GM12878 (cell line): ENCODE results near the gene PDK1. TPM values are rescaled to one million over a fixed set of nuclear protein-coding genes. Genes with fewer than 3 reads are reported as not detected.

Source experiments
- ATAC-seq: fragments of 200-7000 bp; cut with Tn5 transposase; 3 replicates; pipeline ENCODE4 v1.9.1; 2020; ENCODE audit warnings: mild to moderate bottlenecking, moderate library complexity
- BruUV-seq: library from RNA; stranded (reverse); fragments of 400-500 nt; replicated peaks from 2 replicates; lab custom pipeline; 2021; lab: Mats Ljungman, UMichigan
- CTCF ChIA-PET: fragments of 300-600 bp; sonication (Branson Sonifier 250); formaldehyde crosslinking; extraction: SDS; loops from one replicate; lab custom pipeline; 2021; ENCODE audit warnings: inconsistent platforms; lab: Yijun Ruan, JAX
- POLR2A ChIA-PET: fragments of 350-600 bp; formaldehyde crosslinking; extraction: SDS; loops from one replicate; lab custom pipeline; 2021; ENCODE audit warnings: inconsistent platforms; lab: Charles Lee
- RAD21 ChIA-PET: fragments of 300-600 bp; sonication (Branson Sonifier 250); formaldehyde crosslinking; loops from one replicate; lab custom pipeline; 2023; ENCODE audit warnings: antibody characterized with exemption; ENCODE audit not compliant: unreplicated experiment; lab: Charles Lee
- SMC1A ChIA-PET: fragments of 300-600 bp; sonication (Branson Sonifier 250); formaldehyde crosslinking; loops from one replicate; lab custom pipeline; 2023; ENCODE audit not compliant: unreplicated experiment, uncharacterized antibody; lab: Charles Lee
- DNase-seq: peaks from one replicate; pipeline ENCODE4 v3.0.0-alpha.2; 2011; ENCODE audit warnings: low read depth, low spot score
- FAIRE-seq: peaks from 3 replicates; lab custom pipeline; 2011; peaks lifted over from hg19 to GRCh38; lab: Jason Lieb, UNC
- H2AFZ ChIP-seq: 2 replicates; pipeline ENCODE4 v1.6.0; 2011; ENCODE audit warnings: low read depth, low read length, control low read depth; ENCODE audit not compliant: control insufficient read depth
- H3K27ac ChIP-seq: 2 replicates; pipeline ENCODE4 v1.5.1; 2011; ENCODE audit warnings: control low read depth; ENCODE audit not compliant: control insufficient read depth, insufficient read depth
- H3K27me3 ChIP-seq, 2 experiments: replicated peaks in 1 of 2; 2 replicates each; pipeline versions ENCODE4 v1.6.0 to v1.6.1; 2011; ENCODE audit warnings: low read length in 1 of 2; ENCODE audit not compliant: control insufficient read depth in 2 of 2, insufficient read depth in 2 of 2
- H3K36me3 ChIP-seq, 2 experiments: 2 replicates each; pipeline ENCODE4 v1.5.1; 2011; ENCODE audit warnings: low read length in 1 of 2; ENCODE audit not compliant: control insufficient read depth in 2 of 2, insufficient read depth in 2 of 2
- H3K4me1 ChIP-seq: 2 replicates; pipeline ENCODE4 v1.6.1; 2011; ENCODE audit warnings: mild to moderate bottlenecking, low read length, moderate library complexity, mixed read lengths; ENCODE audit not compliant: control insufficient read depth, insufficient read depth
- H3K4me2 ChIP-seq: 2 replicates; pipeline ENCODE4 v1.6.0; 2011; ENCODE audit warnings: control low read depth; ENCODE audit not compliant: control insufficient read depth, insufficient read depth
- H3K4me3 ChIP-seq: fragments of 200-600 bp; sonication (generic); 2 replicates; pipeline ENCODE4 v1.5.1; 2016
- H3K79me2 ChIP-seq: 2 replicates; pipeline ENCODE4 v1.6.0; 2011; ENCODE audit warnings: low read length; ENCODE audit not compliant: control insufficient read depth, insufficient read depth
- H3K9ac ChIP-seq: 2 replicates; pipeline ENCODE4 v1.8.0; 2011; ENCODE audit warnings: low read length, control low read depth, mixed read lengths; ENCODE audit not compliant: control insufficient read depth, insufficient read depth
- H3K9me3 ChIP-seq: replicated peaks from 3 replicates; pipeline ENCODE4 v1.5.1; 2011; ENCODE audit warnings: mild to moderate bottlenecking, low read length; ENCODE audit not compliant: control insufficient read depth, insufficient read depth
- H4K20me1 ChIP-seq: 2 replicates; pipeline ENCODE4 v1.6.0; 2011; ENCODE audit not compliant: control insufficient read depth, insufficient read depth
- BCL11A ChIP-seq: IDR thresholded peaks from 2 replicates; pipeline ENCODE4 v1.6.1; 2011; ENCODE audit warnings: low read depth, low read length
- CBX5 ChIP-seq: sonication (generic); IDR thresholded peaks from 2 replicates; pipeline ENCODE4 v1.6.1; 2016; ENCODE audit warnings: low read depth, moderate library complexity, mild to moderate bottlenecking, inconsistent platforms
- CHD1 ChIP-seq: IDR thresholded peaks from 2 replicates; pipeline ENCODE4 v1.6.1; 2012; ENCODE audit warnings: low read depth, low read length, improper control_type of control experiment
- DPF2 ChIP-seq: fragments of 450-650 bp; IDR thresholded peaks from 2 replicates; pipeline ENCODE4 v1.6.1; 2017; ENCODE audit warnings: mild to moderate bottlenecking
- TAF1 ChIP-seq: IDR thresholded peaks from 2 replicates; pipeline ENCODE4 v1.6.1; 2011; ENCODE audit warnings: mild to moderate bottlenecking, low read depth, low read length, borderline replicate concordance
- USF2 ChIP-seq: IDR thresholded peaks from 2 replicates; pipeline ENCODE4 v1.6.1; 2011; ENCODE audit warnings: low read depth, low read length, improper control_type of control experiment, borderline replicate concordance
- WRNIP1 ChIP-seq: IDR thresholded peaks from 2 replicates; pipeline ENCODE4 v1.6.1; 2011; ENCODE audit warnings: low read depth, low read length, improper control_type of control experiment, borderline replicate concordance
- ZNF207 ChIP-seq: fragments of 450-650 bp; IDR thresholded peaks from 2 replicates; pipeline ENCODE4 v1.6.1; 2014; ENCODE audit warnings: antibody characterized with exemption, mild to moderate bottlenecking, borderline replicate concordance
- WGBS: methylation state at CpG from one replicate; pipeline ENCODE4 v1.1.6; 2016; ENCODE audit warnings: low lambda C conversion rate; ENCODE audit not compliant: insufficient replicate concordance, insufficient coverage; ENCODE audit errors: missing lambda C conversion rate; 5-methylcytosine and 5-hydroxymethylcytosine counted together
- in situ Hi-C: fragments of 300-500 bp; cut with MboI; formaldehyde crosslinking; loops from 9 replicates; pipeline ENCODE4 v1.14.3; 2018; ENCODE audit warnings: mixed read lengths
- intact Hi-C: fragments of 100-400 bp; cut with micrococcal nuclease; formaldehyde crosslinking; loops from one replicate; pipeline ENCODE4 v1.14.2; 2022; ENCODE audit not compliant: unreplicated experiment
- polyA plus RNA-seq, 11 experiments: library from polyadenylated mRNA; depleted of rRNA in 4 of 11; unstranded in 6 of 11; stranded (reverse) in 5 of 11; fragments of >200 nt; fragmentation: Nextera tagmentation in 4 of 11; fragmentation: Illumina TruSeq in 1 of 11; extraction: Ambion mirVana in 4 of 11; extraction: Trizol in 1 of 11; gene quantifications; 1 replicate in 1 of 11; 2 replicates in 10 of 11; pipeline versions ENCODE4 v1.2.1 to v1.2.3, GENCODE V29; 2011 to 2016; ENCODE audit warnings: inconsistent platforms in 2 of 11, missing spikeins in 2 of 11, low read depth in 1 of 11
- total RNA-seq, 4 experiments: library from RNA; depleted of rRNA in 3 of 4; stranded (reverse); fragments of >200 nt in 3 of 4; fragmentation: Illumina TruSeq in 1 of 4; extraction: Trizol in 1 of 4; gene quantifications; 2 replicates each; pipeline versions ENCODE4 v1.2.1 to v1.2.3, GENCODE V29; 2013 to 2021
- TF ChIP-seq, protein P1 (sequence below): fragments of 450-650 bp; IDR thresholded peaks from 2 replicates; pipeline ENCODE4 v1.6.1; 2018; ENCODE audit warnings: mild to moderate bottlenecking, low read depth, moderate library complexity; ENCODE audit not compliant: partially characterized antibody
- TF ChIP-seq, protein P2 (sequence below): IDR thresholded peaks from 2 replicates; pipeline ENCODE4 v1.6.1; 2011; ENCODE audit warnings: low read depth, mild to moderate bottlenecking, low read length, moderate library complexity, borderline replicate concordance; ENCODE audit errors: extremely low read depth

The PDK1 gene
- total and polyA plus RNA-seq, 10 of the 15 experiments (the other 5 are each of a cell fraction or from before 2014, with no cell fraction given) = 5.3 to 128 (median 17.1) TPM

DNA sequence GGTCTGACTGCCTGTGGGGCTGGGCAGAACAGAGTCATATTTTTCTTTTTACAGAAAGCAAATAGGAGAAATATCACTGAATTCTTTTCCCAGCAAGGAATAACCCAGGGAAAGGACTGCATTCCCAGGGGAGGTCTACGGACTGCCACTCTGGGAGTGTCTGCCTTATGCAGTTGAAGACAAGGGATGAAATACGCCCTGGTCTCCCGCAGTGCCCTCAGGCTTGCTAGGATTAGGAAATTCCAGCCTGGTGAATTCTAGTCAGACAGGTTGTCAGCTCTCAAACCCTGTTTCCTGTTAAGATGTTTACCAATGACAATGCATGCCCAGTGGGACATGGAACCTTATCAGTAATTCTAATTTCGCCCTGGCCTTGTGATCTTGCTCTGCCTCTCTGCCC is 30.3 kb upstream of the PDK1 start:
- Histone ChIP-seq H3K9me3 (no peaks in the 10 kb centered on the region; the same call in 2 of the 3 replicates), H3K27me3 (no peaks in the 10 kb centered on the region), H3K36me3 (peaks cover 0 to 4% of the 10 kb centered on the region in 2 experiments; a peak in 2 of 4 replicates), H3K9ac (no peak overlapping the region), H3K4me3 (no peak overlapping the region), H3K4me2 (no peak overlapping the region), H2AFZ (no peak overlapping the region), H4K20me1 (no peaks in the 10 kb centered on the region), H3K27ac (no peak overlapping the region), H3K79me2 (no peaks in the 10 kb centered on the region), H3K4me1 (no peaks in the 10 kb centered on the region)
- TF ChIP-seq CBX5 (0 out of 2 replicates have a peak, but pooled peaks have one; percentile 62), CHD1 (no peak)
- 77% methylated on average over 4 of the region's 4 CpGs for WGBS
- intact Hi-C loops (no loop called here), in situ Hi-C loops (no loop called here)
- no peak for DNase-seq
- ChIA-PET POLR2A (no interaction called here), RAD21 (no interaction called here), CTCF (no interaction called here), SMC1A (no interaction called here)
- FAIRE-seq = no peak
- ATAC-seq = no peak
- no TSS peak for BruUV-seq

GRCh38 chr2:172531309-172531708 is 24.6 kb upstream of the PDK1 start:
- WGBS = 93% methylated on average over 2 of the region's 2 CpGs
- RAD21 ChIA-PET = interaction anchor here (0.6 kb wide), 1 partner anchor 754 kb away, joined by 4 read pairs; no protein-coding TSS in a partner anchor
- TF ChIP-seq USF2 (no peak), BCL11A (no peak), WRNIP1 (no peak), TAF1 (no peak), ZNF207 (no peak), DPF2 (no peak)
- TF ChIP-seq, protein P1, sequence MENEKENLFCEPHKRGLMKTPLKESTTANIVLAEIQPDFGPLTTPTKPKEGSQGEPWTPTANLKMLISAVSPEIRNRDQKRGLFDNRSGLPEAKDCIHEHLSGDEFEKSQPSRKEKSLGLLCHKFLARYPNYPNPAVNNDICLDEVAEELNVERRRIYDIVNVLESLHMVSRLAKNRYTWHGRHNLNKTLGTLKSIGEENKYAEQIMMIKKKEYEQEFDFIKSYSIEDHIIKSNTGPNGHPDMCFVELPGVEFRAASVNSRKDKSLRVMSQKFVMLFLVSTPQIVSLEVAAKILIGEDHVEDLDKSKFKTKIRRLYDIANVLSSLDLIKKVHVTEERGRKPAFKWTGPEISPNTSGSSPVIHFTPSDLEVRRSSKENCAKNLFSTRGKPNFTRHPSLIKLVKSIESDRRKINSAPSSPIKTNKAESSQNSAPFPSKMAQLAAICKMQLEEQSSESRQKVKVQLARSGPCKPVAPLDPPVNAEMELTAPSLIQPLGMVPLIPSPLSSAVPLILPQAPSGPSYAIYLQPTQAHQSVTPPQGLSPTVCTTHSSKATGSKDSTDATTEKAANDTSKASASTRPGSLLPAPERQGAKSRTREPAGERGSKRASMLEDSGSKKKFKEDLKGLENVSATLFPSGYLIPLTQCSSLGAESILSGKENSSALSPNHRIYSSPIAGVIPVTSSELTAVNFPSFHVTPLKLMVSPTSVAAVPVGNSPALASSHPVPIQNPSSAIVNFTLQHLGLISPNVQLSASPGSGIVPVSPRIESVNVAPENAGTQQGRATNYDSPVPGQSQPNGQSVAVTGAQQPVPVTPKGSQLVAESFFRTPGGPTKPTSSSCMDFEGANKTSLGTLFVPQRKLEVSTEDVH = no peak
- TF ChIP-seq, protein P2, sequence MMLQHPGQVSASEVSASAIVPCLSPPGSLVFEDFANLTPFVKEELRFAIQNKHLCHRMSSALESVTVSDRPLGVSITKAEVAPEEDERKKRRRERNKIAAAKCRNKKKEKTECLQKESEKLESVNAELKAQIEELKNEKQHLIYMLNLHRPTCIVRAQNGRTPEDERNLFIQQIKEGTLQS = no peak
- POLR2A ChIA-PET = no interaction called here
- intact Hi-C loops (no loop called here), in situ Hi-C loops (no loop called here)
- Histone ChIP-seq H3K9me3 (peaks cover 25% of the 10 kb centered on the region; the same call in 2 of the 3 replicates), H3K79me2 (no peaks in the 10 kb centered on the region), H3K4me2 (no peak overlapping the region), H3K4me3 (no peak overlapping the region), H3K27ac (no peak overlapping the region), H3K9ac (no peak overlapping the region), H3K36me3 (peaks cover 0 to 4% of the 10 kb centered on the region in 2 experiments; a peak in 2 of 4 replicates), H2AFZ (no peak overlapping the region), H3K4me1 (no peaks in the 10 kb centered on the region), H3K27me3 (no peaks in the 10 kb centered on the region), H4K20me1 (no peaks in the 10 kb centered on the region)
- FAIRE-seq (no peak), ATAC-seq (no peak), DNase-seq (no peak)
- SMC1A ChIA-PET = no interaction called here
- CTCF ChIA-PET = no interaction called here
- no TSS peak for BruUV-seq
